Esophagus (tissue), 2 donors: ENCODE measurements around the gene PKP4. TPM values are rescaled to one million over a fixed set of nuclear protein-coding genes. Genes with fewer than 3 reads are reported as not detected.

Experiments used
- H3K27ac ChIP-seq, 2 donors: one replicate each; pipeline ENCODE4 v1.5.1; 2013; ENCODE audit warnings: low read depth in 2 of 2, mild to moderate bottlenecking in 2 of 2, inconsistent platforms in 1 of 2, low read length in 1 of 2, moderate library complexity in 1 of 2
- H3K27me3 ChIP-seq, 2 donors: one replicate each; pipeline ENCODE4 v1.6.1; 2013; ENCODE audit warnings: low read length in 2 of 2, control low read depth in 1 of 2, mild to moderate bottlenecking in 1 of 2; ENCODE audit not compliant: insufficient read depth in 2 of 2, control insufficient read depth in 1 of 2
- H3K36me3 ChIP-seq, 2 donors: one replicate each; pipeline ENCODE4 v1.6.1; 2013; ENCODE audit warnings: low read length in 1 of 2; ENCODE audit not compliant: control insufficient read depth in 2 of 2, insufficient read depth in 2 of 2
- H3K4me1 ChIP-seq, 2 donors: one replicate each; pipeline ENCODE4 v1.6.1; 2013; ENCODE audit warnings: low read length in 1 of 2; ENCODE audit not compliant: control insufficient read depth in 2 of 2, insufficient read depth in 2 of 2
- H3K4me3 ChIP-seq, 2 donors: one replicate each; pipeline ENCODE4 v1.5.1; 2013; ENCODE audit warnings: low read length in 2 of 2, mild to moderate bottlenecking in 2 of 2, low read depth in 1 of 2, moderate library complexity in 1 of 2
- H3K9me3 ChIP-seq, 2 donors: one replicate each; pipeline ENCODE4 v1.6.1; 2013; ENCODE audit warnings: mild to moderate bottlenecking in 2 of 2, low read depth in 1 of 2, low read length in 1 of 2, moderate library complexity in 1 of 2; ENCODE audit not compliant: control insufficient read depth in 2 of 2, insufficient read depth in 1 of 2
- WGBS, 2 donors: extraction: QIAGEN DNeasy Blood & Tissue Kit; methylation state at CpG; one replicate each; pipeline ENCODE4 v1.1.7; 2013; 5-methylcytosine and 5-hydroxymethylcytosine counted together
- polyA plus RNA-seq, 2 donors: library from polyadenylated mRNA; stranded (reverse); fragments of 200-250 nt; gene quantifications; one replicate each; pipeline ENCODE4 v1.2.3, GENCODE V29; 2013
- donor health status: healthy with polysubstance abuse.
- donor health status: Bipolar disorder and iron deficiency.

Gene PKP4
- polyA plus RNA-seq, 2 donors: 21.5 to 25.8 TPM

DNA sequence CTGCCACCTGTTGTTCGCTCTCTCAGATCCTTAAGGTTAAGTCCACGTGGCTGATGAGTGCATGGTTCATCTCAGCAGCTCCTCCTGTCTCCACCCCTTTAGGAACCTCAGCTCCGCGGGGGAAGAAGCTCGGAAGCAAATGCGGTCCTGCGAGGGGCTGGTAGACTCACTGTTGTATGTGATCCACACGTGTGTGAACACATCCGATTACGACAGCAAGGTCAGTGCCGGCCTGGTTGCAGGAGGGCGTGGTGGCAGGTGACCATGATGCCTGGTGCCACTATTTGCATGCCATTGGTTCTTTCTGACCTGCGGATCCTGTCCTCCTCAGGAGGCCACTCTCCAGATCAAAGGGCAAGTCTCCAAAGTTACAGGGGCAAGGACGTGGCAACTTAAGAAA, 204.5 kb downstream of the PKP4 start:
- Histone ChIP-seq H3K36me3 (peaks cover 12 to 32% of the 10 kb centered on the region in 2 donors), H3K4me1 (no peaks in the 10 kb centered on the region), H3K4me3 (no peak overlapping the region), H3K27me3 (no peaks in the 10 kb centered on the region), H3K27ac (no peak overlapping the region), H3K9me3 (no peaks in the 10 kb centered on the region)
- 94 to 96% methylated on average over 14 of the region's 14 CpGs for WGBS, 2 donors

GRCh38 chr2:158662421-158662820, 205.7 kb downstream of the PKP4 start:
- no peak overlapping the region for H3K27ac ChIP-seq
- peaks cover 12 to 31% of the 10 kb centered on the region in 2 donors for H3K36me3 ChIP-seq
- H3K4me1 ChIP-seq: no peaks in the 10 kb centered on the region
- H3K27me3 ChIP-seq: no peaks in the 10 kb centered on the region
- WGBS, 2 donors: 83 to 92% methylated on average over 6 of the region's 6 CpGs
- no peaks in the 10 kb centered on the region for H3K9me3 ChIP-seq
- H3K4me3 ChIP-seq: no peak overlapping the region

DNA sequence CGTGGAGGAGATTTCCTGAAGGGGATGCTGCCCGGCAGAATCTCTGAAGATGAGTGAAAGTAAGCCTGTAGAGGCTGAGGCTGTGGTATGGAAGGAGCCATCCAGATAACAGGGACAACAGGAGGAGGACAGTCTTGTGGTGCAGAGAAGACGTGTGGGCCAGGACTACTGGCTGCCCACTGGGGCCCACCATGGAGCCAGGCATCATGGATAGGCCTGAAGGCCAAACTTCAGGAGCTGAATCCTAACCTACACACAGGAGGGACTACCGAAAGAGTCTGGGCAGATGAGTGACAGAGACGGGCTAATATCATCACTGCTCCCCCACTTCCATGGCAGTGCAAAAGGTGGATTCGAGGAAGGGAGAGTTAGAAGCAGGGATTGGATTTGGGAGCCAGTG, 207.0 kb downstream of the PKP4 start:
- Histone ChIP-seq H3K27ac (no peak overlapping the region), H3K27me3 (no peaks in the 10 kb centered on the region), H3K4me1 (no peaks in the 10 kb centered on the region), H3K36me3 (peaks cover 15 to 31% of the 10 kb centered on the region in 2 donors), H3K4me3 (no peak overlapping the region), H3K9me3 (no peaks in the 10 kb centered on the region)
- WGBS, 2 donors: 90 to 92% methylated on average over 6 of the region's 6 CpGs

DNA sequence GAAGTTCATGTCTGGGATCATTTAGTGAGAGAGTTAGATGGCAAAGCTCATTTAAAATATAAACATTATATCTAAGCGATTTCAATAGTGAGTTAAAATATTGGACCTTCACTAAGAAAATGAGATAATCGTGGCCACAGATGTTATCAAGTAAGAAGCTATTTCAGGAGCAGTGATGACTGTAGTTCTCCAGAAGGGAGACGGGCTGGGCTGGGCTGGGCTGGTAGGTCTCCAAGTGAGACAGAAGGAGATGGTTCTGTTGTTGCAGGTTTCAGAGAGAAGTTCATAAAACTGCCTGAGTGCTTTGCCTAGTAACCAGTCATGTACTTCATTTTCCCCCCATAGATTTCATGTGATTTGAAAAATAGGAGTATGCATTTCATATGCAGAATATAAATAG, 208.2 kb downstream of the PKP4 start:
- Histone ChIP-seq H3K4me3 (no peak overlapping the region), H3K27me3 (no peaks in the 10 kb centered on the region), H3K27ac (no peak overlapping the region), H3K4me1 (no peaks in the 10 kb centered on the region), H3K36me3 (peaks cover 15 to 34% of the 10 kb centered on the region in 2 donors), H3K9me3 (no peaks in the 10 kb centered on the region)
- WGBS, 2 donors: 57 to 59% methylated on average over 3 of the region's 3 CpGs

GRCh38 chr2:158665536-158666302, 209.0 kb downstream of the PKP4 start:
- peaks cover 15 to 32% of the 10 kb centered on the region in 2 donors for H3K36me3 ChIP-seq
- 39 to 48% methylated on average over 5 of the region's 5 CpGs for WGBS, 2 donors

GRCh38 chr2:158666969-158667368, 210.2 kb downstream of the PKP4 start:
- no peaks in the 10 kb centered on the region for H3K9me3 ChIP-seq
- H3K27ac ChIP-seq: peak overlapping the region in 1 of 2 donors; percentile 67
- H3K27me3 ChIP-seq: no peaks in the 10 kb centered on the region
- no peaks in the 10 kb centered on the region for H3K4me1 ChIP-seq
- WGBS, 2 donors: 89 to 95% methylated on average over 8 of the region's 8 CpGs
- peaks cover 12 to 28% of the 10 kb centered on the region in 2 donors for H3K36me3 ChIP-seq
- no peak overlapping the region for H3K4me3 ChIP-seq

More at GRCh38 chr2:158665536-158666302, 209.0 kb downstream of the PKP4 start:
- no peaks in the 10 kb centered on the region for H3K27me3 ChIP-seq
- no peaks in the 10 kb centered on the region for H3K9me3 ChIP-seq
- H3K27ac ChIP-seq: no peak overlapping the region
- H3K4me1 ChIP-seq: no peaks in the 10 kb centered on the region
- H3K4me3 ChIP-seq: no peak overlapping the region

DNA sequence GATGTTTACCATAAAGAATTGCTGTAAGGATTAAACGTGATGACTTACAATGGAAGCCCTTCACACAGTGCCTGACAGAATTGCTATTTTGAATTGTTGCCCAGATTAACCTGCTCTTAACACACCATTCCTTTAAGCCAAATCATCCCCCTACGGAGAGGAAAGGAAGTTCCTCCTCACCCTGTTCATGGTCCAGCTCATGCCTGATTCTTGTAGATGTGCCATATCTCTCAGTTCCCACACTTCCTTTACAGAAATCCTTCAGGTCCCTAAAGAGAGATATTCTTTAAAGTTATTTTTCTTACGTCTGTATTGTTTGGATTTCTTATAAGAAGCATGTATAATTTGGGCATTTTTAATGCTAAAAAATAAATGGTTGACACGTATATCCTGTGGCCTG, 210.8 kb downstream of the PKP4 start:
- H3K27ac ChIP-seq: no peak overlapping the region
- no peaks in the 10 kb centered on the region for H3K27me3 ChIP-seq
- H3K9me3 ChIP-seq: no peaks in the 10 kb centered on the region
- peaks cover 12 to 25% of the 10 kb centered on the region in 2 donors for H3K36me3 ChIP-seq
- H3K4me1 ChIP-seq: no peaks in the 10 kb centered on the region
- 55 to 58% methylated on average over 4 of the region's 4 CpGs for WGBS, 2 donors
- no peak overlapping the region for H3K4me3 ChIP-seq

- Histone ChIP-seq H3K27me3 (no peaks in the 10 kb centered on the region), H3K4me3 (no peak overlapping the region), H3K27ac (no peak overlapping the region), H3K36me3 (peaks cover 10 to 22% of the 10 kb centered on the region in 2 donors), H3K4me1 (no peaks in the 10 kb centered on the region), H3K9me3 (no peaks in the 10 kb centered on the region)
- 67 to 75% methylated on average over 5 of the region's 5 CpGs for WGBS, 2 donors
Measured at GRCh38 chr2:158668001-158668765, 211.4 kb downstream of the PKP4 start.

DNA sequence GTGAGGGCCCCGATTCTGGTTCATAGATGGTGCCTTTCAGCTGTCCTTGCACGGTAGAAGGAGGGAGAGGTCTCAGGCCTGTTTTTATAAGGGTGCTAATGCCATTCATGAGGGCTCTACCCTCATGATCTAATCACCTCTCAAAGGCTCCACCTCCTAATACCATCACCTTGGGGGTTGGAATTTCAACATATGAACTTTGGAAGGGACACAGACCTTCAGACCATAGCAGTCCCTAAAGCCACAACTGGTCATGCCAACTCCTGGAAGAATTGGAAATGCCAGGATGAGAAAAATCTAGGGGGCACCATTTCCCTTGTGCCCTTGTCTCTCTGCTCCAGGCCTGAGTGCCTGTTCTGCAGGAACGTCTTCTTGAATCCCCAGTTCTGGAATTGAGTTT, 213.5 kb downstream of the PKP4 start:
- 92 to 93% methylated on average over 3 of the region's 3 CpGs for WGBS, 2 donors
- peaks cover 9 to 16% of the 10 kb centered on the region in 2 donors for H3K36me3 ChIP-seq

More for the DNA sequence above, 213.5 kb downstream of the PKP4 start:
- Histone ChIP-seq H3K4me3 (no peak overlapping the region), H3K4me1 (no peaks in the 10 kb centered on the region), H3K9me3 (no peaks in the 10 kb centered on the region), H3K27me3 (no peaks in the 10 kb centered on the region), H3K27ac (no peak overlapping the region)
